Stimulated activated CD8-positive, alpha-beta memory T cell treated with anti-CD3 and anti-CD28 coated beads, Interleukin-7, amount 100 ng/mL, for 48 hours (primary cell): Measurements from ENCODE around the gene CACNA1C.
"Not testable (repeated sequence)": the region's sequence is repeated elsewhere in the genome, so short reads cannot be mapped to it uniquely, and the experiment has no call there.

Experiments
- DNase-seq, 2 donors: peaks; one replicate each; pipeline ENCODE4 v3.0.0-alpha.2; 2020; ENCODE audit warnings: low read depth in 1 of 2; ENCODE audit errors: extremely low read depth in 1 of 2

CACNA1C gene

DNA sequence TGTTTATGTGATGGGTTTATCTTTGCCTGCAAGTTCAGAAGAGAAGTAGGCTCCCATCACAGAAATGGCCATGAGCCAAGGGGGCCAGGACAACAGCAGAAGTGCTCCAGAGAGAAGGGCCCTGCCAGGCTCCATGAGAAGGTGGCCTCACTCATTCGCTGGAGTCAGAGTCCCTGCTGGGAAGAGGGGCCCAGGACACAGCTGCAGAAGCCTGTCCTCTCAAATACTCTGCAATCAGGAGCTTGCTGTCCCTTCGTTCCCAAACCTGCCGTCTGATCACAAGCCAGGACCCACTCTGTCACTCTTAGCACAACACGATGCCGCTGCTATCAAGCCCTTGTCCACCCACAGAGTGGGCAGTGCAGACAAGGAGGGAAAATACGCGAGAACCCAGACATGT is 435.8 kb downstream of the CACNA1C start:
- no peak for DNase-seq

DNA sequence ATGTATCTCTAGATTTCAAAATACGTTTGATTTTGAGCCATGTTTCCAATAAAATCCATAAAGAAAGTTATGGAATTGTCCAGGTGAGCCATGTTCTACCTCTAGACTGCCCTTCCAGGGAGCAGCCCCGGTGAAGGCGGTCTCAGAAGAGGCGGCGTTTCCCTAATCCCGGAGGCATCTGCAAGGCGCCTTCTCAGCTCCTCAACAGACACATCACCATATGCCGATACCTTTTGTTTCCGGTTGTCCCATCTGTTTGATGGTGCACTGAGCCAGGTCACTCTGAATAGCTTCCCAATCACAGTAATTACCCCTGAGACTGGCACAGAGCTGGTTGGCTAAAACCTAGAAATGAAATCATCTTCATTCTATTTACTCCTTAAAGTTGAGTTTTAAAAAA is 436.5 kb downstream of the CACNA1C start:
- DNase-seq, result no peak

DNA sequence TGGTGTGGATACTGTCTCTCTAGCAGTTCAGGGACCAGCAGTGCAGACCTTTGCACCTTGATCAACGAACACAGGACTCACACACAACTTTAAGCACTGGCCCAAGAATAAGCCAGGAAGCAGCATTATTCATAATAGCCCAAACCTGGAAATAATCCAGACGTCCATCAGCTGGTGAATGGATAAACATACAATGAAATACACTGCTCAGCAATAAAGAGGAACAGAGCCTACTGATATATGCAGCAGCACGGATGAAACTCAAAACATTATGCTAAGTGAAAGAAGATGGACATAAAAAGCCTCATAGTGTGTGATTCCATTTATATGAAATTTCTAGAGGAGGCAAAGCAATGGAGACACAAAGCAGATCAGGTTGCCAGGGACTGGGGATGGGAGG is 438.0 kb downstream of the CACNA1C start:
- DNase-seq, result no peak

DNA sequence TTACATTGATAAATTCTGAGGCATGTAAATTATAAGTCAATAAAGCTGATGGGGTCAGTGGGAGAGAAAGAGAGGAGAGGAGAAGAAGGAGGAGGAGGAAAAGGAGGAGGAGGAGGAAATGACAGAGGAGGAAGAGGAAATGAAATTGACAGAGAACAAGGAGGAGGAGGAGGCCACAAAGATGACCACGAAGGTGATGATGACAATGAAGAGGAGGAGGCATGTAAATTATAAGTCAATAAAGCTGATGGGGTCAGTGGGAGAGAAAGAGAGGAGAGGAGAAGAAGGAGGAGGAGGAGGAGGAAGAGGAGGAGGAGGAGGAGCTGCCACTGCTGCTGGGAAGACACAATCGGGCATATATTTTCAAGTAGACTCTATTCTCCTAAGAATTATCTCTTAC is 438.6 kb downstream of the CACNA1C start:
- not testable (repeated sequence) for DNase-seq

DNA sequence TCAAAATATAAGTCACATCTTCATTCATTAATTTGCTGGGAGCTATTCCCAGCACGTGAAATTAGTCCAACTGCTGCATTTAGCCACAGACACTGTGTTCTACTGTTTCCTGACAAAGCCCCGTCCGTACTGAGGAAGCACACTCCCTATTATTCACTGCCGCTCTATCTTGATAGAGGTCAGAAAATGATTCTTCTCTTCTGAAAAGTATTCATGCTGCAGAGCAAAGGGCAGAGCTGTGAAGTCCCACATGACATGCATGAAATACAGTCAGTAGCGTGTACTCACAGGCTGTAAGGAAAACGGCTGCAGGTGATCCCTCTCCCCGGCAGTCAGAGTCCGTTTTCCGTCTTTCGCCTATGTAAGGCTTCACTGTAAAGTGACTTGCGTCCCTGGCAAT is 439.4 kb downstream of the CACNA1C start:
- no peak for DNase-seq

DNA sequence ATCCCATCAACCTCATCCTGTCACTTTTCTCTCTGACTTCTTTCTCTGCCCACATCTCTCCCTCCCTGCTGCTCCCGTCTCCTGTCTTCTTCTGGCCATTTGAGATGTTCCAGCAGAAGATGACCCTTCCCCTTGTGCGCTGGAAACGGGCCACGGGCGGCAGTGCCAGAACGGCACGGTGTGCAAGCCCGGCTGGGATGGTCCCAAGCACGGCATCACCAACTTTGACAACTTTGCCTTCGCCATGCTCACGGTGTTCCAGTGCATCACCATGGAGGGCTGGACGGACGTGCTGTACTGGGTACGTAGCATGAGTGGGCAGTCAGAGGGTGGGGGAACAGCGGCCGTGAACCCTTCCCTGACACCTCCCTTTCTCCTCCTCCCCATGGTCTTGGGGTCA is 440.3 kb downstream of the CACNA1C start:
- DNase-seq, result no peak

DNA sequence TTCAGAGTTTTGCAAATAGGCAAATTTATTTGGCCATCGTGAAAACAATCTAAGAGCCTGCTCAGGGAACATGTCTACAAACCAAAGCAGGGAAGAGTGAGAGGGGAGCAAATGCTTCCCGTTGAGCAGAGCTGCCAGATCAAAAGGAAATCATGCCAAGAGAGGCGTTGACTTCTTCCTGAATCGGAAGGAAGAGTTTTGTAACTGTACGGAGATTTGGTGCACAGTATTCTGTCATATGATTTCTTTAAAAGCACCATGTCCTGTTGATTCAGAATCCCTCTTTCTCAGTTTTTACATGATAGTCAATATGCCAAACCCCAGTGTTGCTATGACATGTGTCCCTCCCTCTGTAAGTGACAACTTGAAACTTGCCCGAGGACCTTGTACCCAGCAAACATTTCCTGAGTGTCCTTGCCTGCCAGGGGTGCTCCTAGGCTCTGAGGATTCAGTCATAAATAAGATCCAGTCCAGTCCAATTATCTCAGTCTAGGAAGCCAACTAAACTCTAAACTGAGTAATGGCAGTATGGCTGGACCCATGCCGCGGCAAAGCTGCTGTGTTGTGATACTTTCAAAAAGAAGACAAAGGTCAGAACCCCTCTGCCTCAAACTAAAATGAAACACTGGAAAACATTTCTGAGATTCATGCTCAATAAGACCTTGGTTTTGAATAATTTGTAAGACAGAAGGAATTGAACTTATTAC is 441.9 kb downstream of the CACNA1C start:
- no peak for DNase-seq

DNA sequence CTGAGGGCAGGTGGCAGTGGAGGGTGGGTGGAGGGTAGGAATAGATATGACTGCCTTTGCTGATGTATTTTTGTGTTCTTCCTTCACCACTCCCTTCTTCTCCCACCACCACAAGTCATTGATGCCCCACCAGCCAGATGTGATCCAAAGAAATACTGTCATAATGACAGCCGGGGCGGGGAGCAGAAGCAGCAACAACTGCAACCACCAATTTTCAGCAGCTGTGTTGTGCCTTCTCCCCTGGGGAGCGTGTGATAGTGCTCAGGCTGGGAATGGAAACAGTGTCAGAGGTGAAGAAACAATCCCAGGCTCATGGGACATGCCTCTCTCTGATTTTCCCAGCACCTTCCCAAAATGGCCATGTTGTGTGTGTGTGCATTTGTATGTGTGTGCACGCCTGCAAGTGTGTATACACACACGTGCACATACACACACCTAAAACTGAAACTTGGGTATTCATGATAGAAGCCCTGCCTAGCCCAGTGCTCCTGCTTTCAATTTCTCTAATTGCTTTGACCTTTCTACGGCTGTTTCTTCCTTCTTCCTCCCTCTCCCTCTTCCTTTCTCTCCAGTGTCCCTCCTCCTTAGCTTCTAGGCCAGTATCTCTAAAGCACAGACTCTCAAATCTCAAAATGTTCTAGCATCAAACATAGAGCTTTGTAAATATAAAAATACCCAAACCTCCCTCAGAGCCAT is 442.8 kb downstream of the CACNA1C start:
- no peak for DNase-seq

DNA sequence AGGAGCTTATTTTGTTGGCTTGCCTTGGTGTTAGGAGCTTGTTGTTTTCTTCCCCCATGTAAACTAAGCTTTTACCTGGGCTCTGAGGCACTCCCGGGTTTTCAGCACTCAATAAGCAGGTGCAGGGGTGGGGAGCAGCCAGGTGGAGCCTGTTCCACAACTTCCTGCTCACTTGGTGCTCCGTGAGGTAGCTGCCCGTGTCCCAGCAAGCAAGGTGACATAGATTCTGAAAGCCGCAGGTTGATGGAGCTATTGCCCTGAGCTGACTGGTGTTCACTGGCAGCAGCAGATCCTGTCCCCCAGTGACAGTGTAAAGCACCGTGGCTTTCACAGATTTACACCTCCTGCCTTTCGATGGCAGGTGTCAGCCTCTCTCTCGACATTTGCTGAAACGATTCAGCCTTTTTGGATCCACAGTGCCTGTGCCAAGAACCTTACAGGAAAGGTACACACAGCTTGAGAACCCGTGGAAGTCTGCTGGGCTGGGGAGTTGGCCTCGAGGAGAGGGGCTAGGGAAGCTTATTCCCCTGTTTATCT is 446.2 kb downstream of the CACNA1C start:
- no peak for DNase-seq

DNA sequence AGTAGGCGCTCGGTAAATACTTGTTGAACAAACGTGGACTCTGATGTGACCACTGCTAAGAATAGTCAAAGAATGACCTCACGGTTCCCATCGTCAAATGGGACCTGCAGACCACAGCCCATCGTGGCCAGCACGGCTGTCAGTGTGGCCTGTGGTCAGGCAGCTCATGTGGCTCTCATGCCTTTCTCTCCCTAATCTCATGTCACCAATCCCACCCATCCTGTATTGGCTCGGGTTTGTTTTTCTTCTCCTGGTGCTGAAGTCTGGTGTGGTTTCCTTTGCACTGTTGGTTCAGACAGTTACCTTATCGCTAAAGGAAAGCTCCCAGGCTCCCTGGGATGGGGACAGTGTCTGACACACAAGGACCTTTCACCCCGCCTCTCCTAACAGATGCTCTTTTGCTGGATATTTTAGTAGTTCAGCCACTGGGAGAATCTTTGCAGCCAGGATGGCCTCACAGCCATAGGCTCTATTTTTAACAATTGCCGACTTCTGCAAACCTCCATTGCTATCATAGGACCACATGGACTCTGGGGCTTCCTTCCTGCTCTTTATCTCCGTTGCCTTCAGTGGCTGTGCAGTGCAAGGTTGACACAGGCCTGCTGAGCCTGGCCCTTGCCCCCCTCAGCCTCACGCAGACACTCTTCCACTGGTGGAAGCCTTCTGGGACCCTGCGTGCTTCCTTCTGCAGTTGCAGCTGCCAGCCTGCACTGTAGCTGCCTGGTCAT is 448.8 kb downstream of the CACNA1C start:
- DNase-seq, result no peak

DNA sequence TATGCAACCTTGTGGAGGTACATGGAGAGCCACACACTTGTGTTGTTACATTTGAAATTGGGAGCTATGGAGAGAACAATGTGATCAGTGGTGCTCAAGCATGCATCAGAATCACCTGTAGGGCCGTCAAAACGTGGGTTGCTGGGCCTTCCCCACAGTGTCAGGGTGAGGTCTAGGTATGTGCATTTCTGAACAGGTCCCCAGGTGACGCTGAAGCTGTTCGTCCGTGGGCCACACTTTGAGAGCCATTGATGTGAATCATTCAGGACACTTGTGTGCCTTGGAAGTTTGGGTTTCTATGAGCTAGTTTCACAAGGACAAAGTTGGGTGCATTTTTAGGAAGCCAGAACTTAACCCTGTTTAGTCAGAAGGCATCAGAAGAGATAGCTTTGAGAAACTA is 450.2 kb downstream of the CACNA1C start:
- DNase-seq, result no peak

DNA sequence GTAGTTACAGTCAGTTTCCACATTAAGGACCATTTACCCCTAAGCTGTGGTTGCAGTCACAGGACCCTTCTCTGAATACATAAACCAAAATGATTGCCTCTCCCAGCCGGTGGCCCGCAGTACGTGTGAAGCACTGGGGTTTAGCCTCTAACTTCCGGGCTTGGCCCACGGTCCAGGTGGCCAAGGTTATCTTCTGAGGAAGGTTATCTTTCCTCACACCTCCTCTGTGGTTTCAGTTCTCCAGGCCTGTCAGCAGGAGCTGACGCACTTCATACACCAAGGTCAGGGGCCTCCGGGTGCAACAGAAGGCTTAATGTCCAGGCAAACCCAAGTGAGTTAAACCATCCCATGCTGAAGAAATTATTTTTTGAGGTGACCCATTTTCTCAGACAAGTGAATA is 451.0 kb downstream of the CACNA1C start:
- no peak for DNase-seq

DNA sequence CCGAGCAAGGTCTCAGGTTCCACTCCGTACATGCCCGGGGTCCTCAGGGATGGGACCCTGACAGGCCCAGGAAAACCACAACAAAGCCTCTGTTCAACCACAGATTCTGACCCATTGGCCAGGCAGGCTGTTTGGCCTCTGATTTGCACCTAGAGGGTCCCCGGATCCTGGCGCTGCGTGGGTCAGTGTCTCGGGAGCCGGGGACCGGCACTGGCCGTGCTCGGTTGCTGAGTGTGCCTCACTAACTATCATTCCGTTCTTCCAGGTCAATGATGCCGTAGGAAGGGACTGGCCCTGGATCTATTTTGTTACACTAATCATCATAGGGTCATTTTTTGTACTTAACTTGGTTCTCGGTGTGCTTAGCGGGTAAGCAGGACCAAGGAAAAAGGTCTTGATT is 451.8 kb downstream of the CACNA1C start:
- DNase-seq, result no peak

DNA sequence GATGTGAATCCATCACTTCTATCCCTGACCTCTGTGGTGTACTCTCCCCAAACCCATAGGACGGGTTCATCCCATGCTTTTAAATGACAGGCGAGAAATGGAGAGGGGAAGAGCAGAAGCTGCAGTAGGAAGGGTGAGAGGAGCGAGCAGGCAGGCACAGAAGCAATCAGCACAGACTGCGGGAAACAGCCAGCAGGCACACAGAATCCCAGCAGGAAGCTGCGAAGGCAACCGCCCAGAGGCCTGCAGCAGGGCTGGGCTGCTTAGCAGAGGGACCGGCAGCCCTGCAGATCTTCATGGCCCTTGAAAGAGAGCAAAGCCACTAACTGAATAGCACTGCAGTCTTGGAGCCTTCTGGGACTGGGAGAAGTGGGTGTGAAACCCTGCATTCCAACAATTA is 455.0 kb downstream of the CACNA1C start:
- no peak for DNase-seq

DNA sequence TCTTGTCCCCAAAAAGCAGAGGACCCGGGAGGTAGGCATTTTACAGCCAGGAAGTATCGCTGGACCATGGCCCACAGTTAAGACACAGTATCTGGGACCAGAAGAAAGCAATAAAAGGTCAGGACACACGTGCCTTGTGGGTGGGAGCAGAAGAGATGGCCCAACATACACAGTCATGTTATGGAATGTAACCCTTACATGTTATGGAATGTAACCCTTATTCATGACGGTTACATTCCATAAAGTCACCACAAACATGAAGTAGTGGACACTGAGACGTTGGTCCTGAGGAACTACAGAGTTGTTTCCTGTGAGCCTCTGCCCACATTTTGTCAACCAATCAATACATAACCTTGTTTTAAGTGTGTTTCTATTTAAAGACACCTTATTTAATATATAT is 456.4 kb downstream of the CACNA1C start:
- DNase-seq, result no peak

DNA sequence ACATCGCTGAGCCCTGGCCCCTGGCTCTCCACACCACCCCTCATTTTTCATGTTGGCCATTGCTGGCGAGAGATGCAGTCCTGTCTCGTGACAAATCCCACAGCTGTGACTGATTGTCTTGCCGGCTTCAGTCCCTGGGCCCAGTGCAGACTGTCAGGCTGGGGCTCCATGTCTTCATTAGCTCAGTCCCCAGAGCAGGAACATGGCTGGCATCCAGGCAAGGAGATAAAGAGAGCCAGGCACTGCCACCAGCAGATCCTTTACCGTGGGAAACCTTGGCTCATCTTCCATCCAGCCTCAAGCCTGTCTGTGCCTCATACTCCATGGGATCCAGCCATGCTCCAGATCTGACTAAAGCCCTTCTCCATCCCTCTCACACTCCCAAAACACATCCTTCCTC is 457.3 kb downstream of the CACNA1C start:
- DNase-seq, result no peak

DNA sequence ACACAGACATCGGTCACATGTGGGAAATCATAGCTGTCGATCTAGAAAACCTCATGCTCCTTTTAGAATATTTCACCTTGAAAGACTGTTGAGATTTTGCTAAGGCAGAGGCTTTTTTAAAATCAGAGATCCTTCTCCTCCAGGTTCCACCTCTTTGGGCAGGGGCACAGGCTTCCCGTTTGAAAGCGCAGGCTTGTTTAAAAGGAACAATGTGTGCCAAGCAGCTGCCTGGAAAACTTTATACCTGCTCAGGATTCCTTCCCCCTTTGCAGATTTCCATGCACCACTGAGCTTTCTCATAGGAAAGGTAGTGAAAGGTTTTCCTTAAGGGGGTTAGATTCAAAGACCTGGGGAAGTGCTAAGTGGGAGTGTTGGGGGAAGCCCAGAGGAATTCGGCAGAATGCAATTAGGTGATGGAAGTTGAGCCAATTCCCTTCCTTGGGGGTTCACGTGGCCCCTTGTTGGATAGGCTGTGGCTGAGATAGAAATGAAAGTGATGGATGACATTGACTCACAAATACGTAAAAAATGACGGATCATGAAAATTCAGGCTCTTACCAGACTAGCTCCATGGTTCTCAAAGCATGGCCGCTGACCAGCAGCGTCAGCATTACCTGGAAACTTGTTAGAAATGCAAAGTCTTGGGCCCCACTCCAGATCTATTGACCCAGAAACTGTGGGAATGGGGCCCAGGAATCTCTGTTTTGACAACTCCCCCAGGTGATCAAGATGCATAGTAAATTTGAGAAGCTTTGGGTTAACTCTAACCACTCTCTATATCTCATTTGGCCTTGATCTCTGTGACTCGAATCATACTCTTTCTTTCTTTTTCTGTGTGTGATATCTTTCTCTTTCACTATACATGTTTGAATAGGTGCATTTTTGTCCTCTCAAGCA is 460.6 kb downstream of the CACNA1C start:
- no peak for DNase-seq

DNA sequence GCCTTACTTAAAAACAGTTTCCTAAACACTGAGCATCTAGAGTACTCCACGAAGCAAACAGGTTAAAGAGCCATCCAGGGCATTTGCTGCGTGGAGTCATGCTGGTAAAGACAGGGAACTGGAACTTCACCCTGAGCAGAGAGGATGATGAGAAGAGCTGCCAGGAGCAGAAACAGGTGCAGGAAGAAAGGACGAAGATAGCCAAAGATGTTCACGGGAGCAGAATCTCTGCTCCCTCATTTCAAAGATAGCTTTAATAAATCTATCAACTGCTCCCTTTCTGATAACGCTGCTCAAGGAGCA is 461.2 kb downstream of the CACNA1C start:
- DNase-seq, result no peak

DNA sequence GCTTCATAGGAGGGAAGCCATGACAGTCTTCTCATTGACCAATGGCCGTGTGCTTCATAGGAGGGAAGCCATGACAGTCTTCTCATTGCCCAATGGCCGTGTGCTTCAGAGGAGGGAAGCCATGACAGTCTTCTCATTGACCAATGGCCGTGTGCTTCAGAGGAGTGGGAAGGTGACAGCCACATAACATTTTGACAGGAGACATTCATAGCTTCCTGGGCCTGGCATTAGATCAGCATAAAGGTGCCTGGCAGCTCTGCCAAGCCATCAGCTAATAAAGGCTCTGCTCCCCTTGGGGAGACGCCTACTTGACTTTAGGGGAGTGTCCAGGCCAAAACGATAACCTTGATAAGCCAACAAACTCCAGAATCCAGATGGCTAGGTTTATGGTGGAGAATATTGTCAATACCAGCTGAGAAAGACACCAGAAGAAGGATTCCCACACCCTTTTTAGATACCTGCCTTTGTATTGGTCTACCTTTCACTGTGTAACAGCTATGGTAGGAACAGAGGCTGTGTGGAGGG is 468.0 kb downstream of the CACNA1C start:
- DNase-seq, result no peak

DNA sequence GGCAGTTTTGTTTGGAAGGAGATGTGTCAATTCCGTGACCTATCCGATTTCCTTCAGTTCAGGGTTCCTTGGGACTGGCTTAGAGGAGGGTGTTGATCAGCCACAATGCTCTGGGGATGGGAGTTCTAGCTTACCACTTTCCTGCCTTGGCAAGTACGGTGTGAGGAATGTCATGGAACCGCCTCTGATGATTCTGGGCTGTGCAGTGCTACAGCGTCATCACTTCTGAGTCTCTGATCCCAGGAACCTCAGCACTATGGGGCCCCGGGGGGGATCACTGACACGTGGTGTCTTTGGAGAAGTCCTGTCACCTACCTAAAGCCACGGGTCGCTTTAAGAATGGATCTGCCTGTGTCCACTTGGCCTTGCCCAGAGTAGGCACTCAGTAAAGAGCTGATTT is 470.5 kb downstream of the CACNA1C start:
- DNase-seq, result no peak

DNA sequence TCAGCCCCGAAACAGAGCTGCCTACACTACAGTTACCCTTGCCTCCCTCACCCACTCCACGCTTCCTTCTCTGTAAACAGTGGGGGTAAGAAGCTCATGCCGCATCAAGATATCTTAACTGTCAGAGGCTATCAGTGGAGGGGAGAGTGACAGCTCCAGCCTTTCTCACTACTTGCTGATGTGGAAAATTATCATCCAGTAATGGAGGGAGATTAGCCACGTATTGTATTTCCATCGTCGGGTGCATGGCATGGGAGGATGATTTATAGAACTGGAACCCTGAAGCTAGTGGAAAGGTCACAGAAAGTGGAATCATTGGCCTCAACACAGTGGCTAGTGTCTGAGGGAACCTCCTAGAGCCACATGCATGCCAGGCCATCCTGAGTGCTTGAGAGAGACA is 471.1 kb downstream of the CACNA1C start:
- no peak for DNase-seq
